Type B pancreatic cell (in vitro differentiated cells): Measurements from ENCODE around the gene GMPS. TPM values are rescaled to one million over a fixed set of nuclear protein-coding genes. Genes with fewer than 3 reads are reported as not detected.
A peak's percentile ranks its signal among the peaks of the same experiment; 100 is the strongest.

Experiments
- DNase-seq: peaks from one replicate; pipeline ENCODE4 v3.0.0; 2021; ENCODE audit warnings: mixed read lengths; ENCODE audit not compliant: unreplicated experiment; ENCODE audit errors: extremely low spot score
- H3K27ac Mint-ChIP-seq: 2 replicates; pipeline ENCODE4 v1.8.0; 2021; ENCODE audit warnings: mild to moderate bottlenecking, mixed read lengths
- H3K27me3 Mint-ChIP-seq: 2 replicates; pipeline ENCODE4 v1.8.0; 2021; ENCODE audit warnings: mixed read lengths
- H3K36me3 Mint-ChIP-seq: 2 replicates; pipeline ENCODE4 v1.8.0; 2021; ENCODE audit warnings: mixed read lengths
- H3K4me1 Mint-ChIP-seq: one replicate; pipeline ENCODE4 v1.8.0; 2021; ENCODE audit warnings: mixed read lengths; ENCODE audit not compliant: unreplicated experiment
- H3K4me3 Mint-ChIP-seq: 2 replicates; pipeline ENCODE4 v1.8.0; 2021; ENCODE audit warnings: mild to moderate bottlenecking, mixed read lengths
- H3K9me3 Mint-ChIP-seq: 2 replicates; pipeline ENCODE4 v1.8.0; 2021; ENCODE audit warnings: mixed read lengths
- CTCF ChIP-seq: fragments of 200-600 bp; sonication (generic); conservative IDR thresholded peaks from 2 replicates; pipeline ENCODE4 v1.5.0; 2021; ENCODE audit warnings: antibody characterized with exemption, mild to moderate bottlenecking
- total RNA-seq: library from RNA; stranded (reverse); gene quantifications from 2 replicates; pipeline ENCODE4 v1.2.1, GENCODE V29; 2021; ENCODE audit warnings: low replicate concordance

The GMPS gene
- total RNA-seq, 1 donor from 2014 or later: 90.4 TPM

GRCh38 chr3:155979746-155980145 is 109.3 kb downstream of the GMPS start:
- Mint-ChIP-seq H3K4me1 (no peaks in the 10 kb centered on the region), H3K9me3 (no peaks in the 10 kb centered on the region), H3K27ac (no peak overlapping the region), H3K36me3 (no peaks in the 10 kb centered on the region), H3K4me3 (no peak overlapping the region), H3K27me3 (no peaks in the 10 kb centered on the region)
- TF ChIP-seq CTCF: no peak
- DNase-seq: no peak

GRCh38 chr3:155981669-155982068 is 111.2 kb downstream of the GMPS start:
- TF ChIP-seq CTCF: no peak
- H3K27me3 Mint-ChIP-seq: no peaks in the 10 kb centered on the region
- H3K36me3 Mint-ChIP-seq: no peaks in the 10 kb centered on the region
- H3K27ac Mint-ChIP-seq: no peak overlapping the region
- H3K4me1 Mint-ChIP-seq: no peaks in the 10 kb centered on the region
- no peak overlapping the region for H3K4me3 Mint-ChIP-seq
- no peak for DNase-seq
- no peaks in the 10 kb centered on the region for H3K9me3 Mint-ChIP-seq

GRCh38 chr3:155983834-155984474 is 113.5 kb downstream of the GMPS start:
- no peak for DNase-seq
- Mint-ChIP-seq H3K27me3 (no peaks in the 10 kb centered on the region), H3K36me3 (no peaks in the 10 kb centered on the region), H3K4me3 (no peak overlapping the region), H3K9me3 (no peaks in the 10 kb centered on the region), H3K4me1 (no peaks in the 10 kb centered on the region), H3K27ac (no peak overlapping the region)
- peak; percentile 33 for TF ChIP-seq CTCF

GRCh38 chr3:155984791-155985417 is 114.5 kb downstream of the GMPS start:
- Mint-ChIP-seq H3K4me3 (no peak overlapping the region), H3K27me3 (no peaks in the 10 kb centered on the region), H3K36me3 (no peaks in the 10 kb centered on the region), H3K9me3 (no peaks in the 10 kb centered on the region), H3K27ac (no peak overlapping the region), H3K4me1 (no peaks in the 10 kb centered on the region)
- DNase-seq: no peak
- no peak for TF ChIP-seq CTCF

- Mint-ChIP-seq H3K4me3 (no peak overlapping the region), H3K36me3 (no peaks in the 10 kb centered on the region), H3K27me3 (peaks cover 2% of the 10 kb centered on the region), H3K4me1 (no peaks in the 10 kb centered on the region), H3K9me3 (no peaks in the 10 kb centered on the region), H3K27ac (no peak overlapping the region)
- TF ChIP-seq CTCF: no peak
- DNase-seq: no peak
Measured at GRCh38 chr3:155989536-155989935, 119.1 kb downstream of the GMPS start.
